HCT116 (cell line): ENCODE data around the gene SLC13A4.

Source experiments
- EZH2 ChIP-seq: fragments of 200-600 bp; sonication (generic); IDR thresholded peaks from 2 replicates; pipeline ENCODE4 v1.6.1; 2017; ENCODE audit warnings: antibody characterized with exemption, mixed run types
- TF ChIP-seq, protein P1 (sequence below), 3 experiments: fragments of 200-600 bp in 1 of 3; sonication (generic) in 1 of 3; IDR thresholded peaks in 2 of 3; conservative IDR thresholded peaks in 1 of 3; 2 replicates each; pipeline ENCODE4 v1.5.1; 2012 to 2017; ENCODE audit warnings: low read depth in 2 of 3, low read length in 2 of 3, antibody characterized with exemption in 1 of 3, borderline replicate concordance in 1 of 3, control low read depth in 1 of 3, mild to moderate bottlenecking in 1 of 3, mixed read lengths in 1 of 3, mixed run types in 1 of 3, moderate library complexity in 1 of 3; ENCODE audit not compliant: insufficient read depth in 1 of 3
- TF ChIP-seq, protein P2 (sequence below): IDR thresholded peaks from 2 replicates; pipeline ENCODE4 v1.6.1; 2012; ENCODE audit warnings: low read depth

DNA sequence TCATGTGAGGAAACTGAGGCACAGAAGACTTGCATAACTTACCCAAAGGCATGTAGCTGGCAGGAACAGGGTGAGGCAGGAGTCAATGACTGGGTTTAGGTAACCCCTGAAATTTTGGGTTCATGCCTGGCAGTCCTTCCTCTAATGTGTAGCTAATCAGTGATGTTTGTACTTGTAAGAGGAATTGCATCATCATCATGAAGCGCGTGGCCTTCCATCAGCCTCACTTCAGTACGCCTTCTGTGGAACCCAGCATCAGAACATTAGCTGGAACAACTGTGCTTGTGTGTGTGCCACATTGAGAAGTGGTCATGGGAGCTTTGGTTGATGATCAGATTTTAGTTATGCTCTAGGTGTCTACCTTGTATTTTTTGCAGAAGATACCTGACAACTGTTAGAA is 83.8 kb downstream of the SLC13A4 start:
- TF ChIP-seq, protein P1, sequence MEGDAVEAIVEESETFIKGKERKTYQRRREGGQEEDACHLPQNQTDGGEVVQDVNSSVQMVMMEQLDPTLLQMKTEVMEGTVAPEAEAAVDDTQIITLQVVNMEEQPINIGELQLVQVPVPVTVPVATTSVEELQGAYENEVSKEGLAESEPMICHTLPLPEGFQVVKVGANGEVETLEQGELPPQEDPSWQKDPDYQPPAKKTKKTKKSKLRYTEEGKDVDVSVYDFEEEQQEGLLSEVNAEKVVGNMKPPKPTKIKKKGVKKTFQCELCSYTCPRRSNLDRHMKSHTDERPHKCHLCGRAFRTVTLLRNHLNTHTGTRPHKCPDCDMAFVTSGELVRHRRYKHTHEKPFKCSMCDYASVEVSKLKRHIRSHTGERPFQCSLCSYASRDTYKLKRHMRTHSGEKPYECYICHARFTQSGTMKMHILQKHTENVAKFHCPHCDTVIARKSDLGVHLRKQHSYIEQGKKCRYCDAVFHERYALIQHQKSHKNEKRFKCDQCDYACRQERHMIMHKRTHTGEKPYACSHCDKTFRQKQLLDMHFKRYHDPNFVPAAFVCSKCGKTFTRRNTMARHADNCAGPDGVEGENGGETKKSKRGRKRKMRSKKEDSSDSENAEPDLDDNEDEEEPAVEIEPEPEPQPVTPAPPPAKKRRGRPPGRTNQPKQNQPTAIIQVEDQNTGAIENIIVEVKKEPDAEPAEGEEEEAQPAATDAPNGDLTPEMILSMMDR (IDR thresholded peaks at IDR 0.05 in 2 of 3, conservative IDR thresholded peaks at IDR 0.05 in 1 of 3; ENCODE audit: borderline replicate concordance in 1 of 3, insufficient read depth in 1 of 3, low read depth in 2 of 3, low read length in 2 of 3), result no peak
- TF ChIP-seq EZH2, result no peak
- TF ChIP-seq, protein P2, sequence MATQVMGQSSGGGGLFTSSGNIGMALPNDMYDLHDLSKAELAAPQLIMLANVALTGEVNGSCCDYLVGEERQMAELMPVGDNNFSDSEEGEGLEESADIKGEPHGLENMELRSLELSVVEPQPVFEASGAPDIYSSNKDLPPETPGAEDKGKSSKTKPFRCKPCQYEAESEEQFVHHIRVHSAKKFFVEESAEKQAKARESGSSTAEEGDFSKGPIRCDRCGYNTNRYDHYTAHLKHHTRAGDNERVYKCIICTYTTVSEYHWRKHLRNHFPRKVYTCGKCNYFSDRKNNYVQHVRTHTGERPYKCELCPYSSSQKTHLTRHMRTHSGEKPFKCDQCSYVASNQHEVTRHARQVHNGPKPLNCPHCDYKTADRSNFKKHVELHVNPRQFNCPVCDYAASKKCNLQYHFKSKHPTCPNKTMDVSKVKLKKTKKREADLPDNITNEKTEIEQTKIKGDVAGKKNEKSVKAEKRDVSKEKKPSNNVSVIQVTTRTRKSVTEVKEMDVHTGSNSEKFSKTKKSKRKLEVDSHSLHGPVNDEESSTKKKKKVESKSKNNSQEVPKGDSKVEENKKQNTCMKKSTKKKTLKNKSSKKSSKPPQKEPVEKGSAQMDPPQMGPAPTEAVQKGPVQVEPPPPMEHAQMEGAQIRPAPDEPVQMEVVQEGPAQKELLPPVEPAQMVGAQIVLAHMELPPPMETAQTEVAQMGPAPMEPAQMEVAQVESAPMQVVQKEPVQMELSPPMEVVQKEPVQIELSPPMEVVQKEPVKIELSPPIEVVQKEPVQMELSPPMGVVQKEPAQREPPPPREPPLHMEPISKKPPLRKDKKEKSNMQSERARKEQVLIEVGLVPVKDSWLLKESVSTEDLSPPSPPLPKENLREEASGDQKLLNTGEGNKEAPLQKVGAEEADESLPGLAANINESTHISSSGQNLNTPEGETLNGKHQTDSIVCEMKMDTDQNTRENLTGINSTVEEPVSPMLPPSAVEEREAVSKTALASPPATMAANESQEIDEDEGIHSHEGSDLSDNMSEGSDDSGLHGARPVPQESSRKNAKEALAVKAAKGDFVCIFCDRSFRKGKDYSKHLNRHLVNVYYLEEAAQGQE, result no peak
